Body of pancreas (tissue), 4 donors: ENCODE measurements around the gene ASPG. TPM values are rescaled to one million over a fixed set of nuclear protein-coding genes. Genes with fewer than 3 reads are reported as not detected.

Experiments used
- ATAC-seq: fragments of 150-250 bp; one replicate; pipeline ENCODE4 v1.9.1; 2016
- DNase-seq, 4 donors: peaks; one replicate each; pipeline ENCODE4 v3.0.0-alpha.2; 2019
- H3K27ac ChIP-seq, 4 donors: fragments of 200-600 bp; sonication (generic); 1 replicate in 3 of 4; 2 replicates in 1 of 4; pipeline versions ENCODE4 v1.5.1 to v1.6.1; 2016 to 2019; ENCODE audit warnings: mild to moderate bottlenecking in 1 of 4, mixed read lengths in 1 of 4, moderate library complexity in 1 of 4
- H3K27me3 ChIP-seq, 2 donors: fragments of 200-600 bp; sonication (generic); one replicate each; pipeline ENCODE4 v1.6.0; 2016; ENCODE audit warnings: mild to moderate bottlenecking in 1 of 2
- H3K36me3 ChIP-seq, 2 donors: fragments of 200-600 bp; sonication (generic); replicated peaks in 1 of 2; 2 replicates each; pipeline ENCODE4 v1.5.1; 2016; ENCODE audit warnings: low read depth in 2 of 2; ENCODE audit not compliant: insufficient read depth in 1 of 2
- H3K4me1 ChIP-seq: fragments of 200-600 bp; sonication (generic); one replicate; pipeline ENCODE4 v1.6.0; 2016
- H3K4me3 ChIP-seq, 2 donors: fragments of 200-600 bp; sonication (generic); 1 replicate in 1 of 2; 2 replicates in 1 of 2; pipeline ENCODE4 v1.5.1; 2016 to 2019
- H3K9me3 ChIP-seq, 3 donors: fragments of 200-600 bp; sonication (generic); 1 replicate in 2 of 3; 2 replicates in 1 of 3; pipeline ENCODE4 v1.5.1; 2016
- POLR2A ChIP-seq, 3 donors: fragments of 450-650 bp; IDR thresholded peaks; one replicate each; pipeline ENCODE4 v1.6.1; 2016; ENCODE audit warnings: antibody characterized with exemption in 3 of 3, mild to moderate bottlenecking in 2 of 3
- WGBS, 2 donors: methylation state at CpG; one replicate each; pipeline ENCODE4 v1.1.5; 2017; 5-methylcytosine and 5-hydroxymethylcytosine counted together
- intact Hi-C: fragments of 100-400 bp; cut with DNase I; formaldehyde crosslinking; loops from one replicate; pipeline ENCODE4 v1.15.1; 2023
- total RNA-seq, 2 donors: library from RNA; depleted of rRNA; stranded (reverse); fragments of >200 nt; gene quantifications; one replicate each; pipeline ENCODE4 v1.1.0, GENCODE V29; 2016
- TF ChIP-seq, protein P1 (sequence below), 7 experiments: fragments of 450-650 bp in 4 of 7; fragments of 200-600 bp in 3 of 7; sonication (generic) in 3 of 7; IDR thresholded peaks; one replicate each; pipeline ENCODE4 v1.5.1; 2016 to 2019; ENCODE audit warnings: antibody characterized with exemption in 7 of 7

ASPG gene
- total RNA-seq, 2 donors from 2014 or later, result 0.52 to 0.99 TPM

DNA sequence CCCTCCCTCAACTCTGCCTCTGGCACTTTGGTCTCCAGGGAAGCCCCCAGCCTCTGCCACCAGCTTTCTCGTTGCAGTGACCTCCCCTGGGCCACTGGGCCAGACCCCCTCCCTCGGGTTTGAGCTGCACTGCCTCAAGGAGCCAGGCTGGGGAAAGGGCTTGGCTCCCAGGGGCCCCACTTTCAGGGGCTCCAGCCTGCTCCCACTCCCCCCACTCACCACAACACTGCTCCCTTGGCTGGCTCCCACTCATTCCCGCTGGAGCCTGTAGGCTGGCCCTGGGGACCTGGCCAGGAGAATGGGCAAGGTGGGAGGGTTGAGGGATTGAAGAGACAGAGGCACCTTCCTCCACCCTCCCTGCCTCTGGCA is 33.6 kb downstream of the ASPG start:
- TF ChIP-seq, protein P1, sequence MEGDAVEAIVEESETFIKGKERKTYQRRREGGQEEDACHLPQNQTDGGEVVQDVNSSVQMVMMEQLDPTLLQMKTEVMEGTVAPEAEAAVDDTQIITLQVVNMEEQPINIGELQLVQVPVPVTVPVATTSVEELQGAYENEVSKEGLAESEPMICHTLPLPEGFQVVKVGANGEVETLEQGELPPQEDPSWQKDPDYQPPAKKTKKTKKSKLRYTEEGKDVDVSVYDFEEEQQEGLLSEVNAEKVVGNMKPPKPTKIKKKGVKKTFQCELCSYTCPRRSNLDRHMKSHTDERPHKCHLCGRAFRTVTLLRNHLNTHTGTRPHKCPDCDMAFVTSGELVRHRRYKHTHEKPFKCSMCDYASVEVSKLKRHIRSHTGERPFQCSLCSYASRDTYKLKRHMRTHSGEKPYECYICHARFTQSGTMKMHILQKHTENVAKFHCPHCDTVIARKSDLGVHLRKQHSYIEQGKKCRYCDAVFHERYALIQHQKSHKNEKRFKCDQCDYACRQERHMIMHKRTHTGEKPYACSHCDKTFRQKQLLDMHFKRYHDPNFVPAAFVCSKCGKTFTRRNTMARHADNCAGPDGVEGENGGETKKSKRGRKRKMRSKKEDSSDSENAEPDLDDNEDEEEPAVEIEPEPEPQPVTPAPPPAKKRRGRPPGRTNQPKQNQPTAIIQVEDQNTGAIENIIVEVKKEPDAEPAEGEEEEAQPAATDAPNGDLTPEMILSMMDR (IDR thresholded peaks at IDR 0.05), result no peak
- TF ChIP-seq POLR2A (IDR thresholded peaks at IDR 0.05), result no peak
- Histone ChIP-seq H3K4me3 (no peak overlapping the region), H3K36me3 (no peaks in the 10 kb centered on the region), H3K27me3 (peaks cover 0 to 3% of the 10 kb centered on the region in 2 donors), H3K27ac (no peak overlapping the region), H3K9me3 (peaks cover 0 to 4% (median 0%) of the 10 kb centered on the region in 3 donors), H3K4me1 (peaks cover 23% of the 10 kb centered on the region)
- WGBS, 2 donors, result 82 to 84% methylated on average over 3 of the region's 3 CpGs
- ATAC-seq (no peak), DNase-seq (no peak)
- intact Hi-C loops, result no loop called here

DNA sequence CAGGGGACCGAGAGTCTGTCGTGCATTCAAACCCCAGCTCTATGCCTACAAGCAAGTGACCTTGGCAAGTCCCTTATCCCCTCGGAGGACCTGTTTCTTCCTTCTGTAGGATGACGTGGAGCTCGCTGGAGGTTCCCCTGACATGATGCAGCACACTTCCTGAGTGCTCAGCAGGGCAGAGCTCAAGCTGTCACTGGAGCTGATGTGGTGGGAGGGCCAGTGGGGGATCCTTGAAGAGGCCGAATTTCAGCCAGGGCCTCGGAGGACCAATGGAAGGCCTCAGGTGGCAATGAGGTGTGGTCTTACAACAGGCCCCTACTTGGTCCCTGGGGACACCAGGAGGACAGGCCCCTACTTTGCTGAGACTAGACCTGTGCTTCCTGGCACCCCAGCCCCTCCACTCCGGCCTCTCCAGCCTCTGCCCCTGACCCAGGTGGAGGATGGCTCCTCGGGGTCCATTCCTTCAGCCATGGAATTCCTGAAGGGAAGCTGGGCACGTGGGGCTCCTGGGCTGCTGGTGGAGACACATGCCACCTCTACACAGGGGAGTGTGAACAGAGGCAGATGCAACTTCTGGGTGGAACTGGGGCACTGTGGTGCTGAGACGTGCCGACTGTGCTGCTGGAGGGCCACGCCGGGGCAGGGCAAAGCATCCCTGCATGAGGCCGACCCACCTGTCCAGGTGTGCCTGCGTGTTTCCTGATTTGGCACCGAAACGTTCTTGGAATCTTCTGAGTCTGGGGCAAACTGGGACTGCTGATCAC is 34.2 kb downstream of the ASPG start:
- H3K27me3 ChIP-seq, result peaks cover 0 to 3% of the 10 kb centered on the region in 2 donors
- peaks cover 0 to 4% (median 0%) of the 10 kb centered on the region in 3 donors for H3K9me3 ChIP-seq
- 61 to 71% methylated on average over 4 to 18 of the region's 18 CpGs for WGBS, 2 donors
- DNase-seq (peak in 1 of 4 donors; percentile 11), ATAC-seq (no peak)
- H3K36me3 ChIP-seq, result no peaks in the 10 kb centered on the region
- H3K4me1 ChIP-seq, result peaks cover 23% of the 10 kb centered on the region
- TF ChIP-seq, protein P1 (IDR thresholded peaks at IDR 0.05), result no peak
- no peak for TF ChIP-seq POLR2A (IDR thresholded peaks at IDR 0.05)
- intact Hi-C loops, result no loop called here
- H3K27ac ChIP-seq, result no peak overlapping the region
- H3K4me3 ChIP-seq, result no peak overlapping the region

DNA sequence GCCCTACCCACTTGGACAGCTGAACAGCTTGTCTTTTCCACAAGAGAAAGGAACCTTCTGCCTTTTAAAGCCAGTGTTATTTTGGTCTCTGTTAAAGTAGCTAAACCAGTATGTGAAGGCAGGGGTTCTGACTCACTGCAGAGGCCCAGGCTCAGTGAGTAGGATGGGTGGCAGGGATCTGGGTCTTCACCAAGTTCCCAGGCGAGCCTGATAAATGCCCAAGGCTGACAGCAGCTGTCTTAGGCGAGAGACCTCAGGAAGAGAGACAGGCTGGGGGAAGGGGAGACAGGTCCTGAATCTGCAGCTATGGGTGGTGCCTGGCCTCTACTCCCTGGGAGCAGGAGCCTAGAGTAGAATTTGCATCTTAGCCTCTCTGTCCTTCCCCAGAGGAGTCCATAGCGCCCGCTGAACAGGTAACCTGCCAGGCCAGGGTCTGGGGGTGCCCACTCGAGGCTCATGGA is 34.8 kb downstream of the ASPG start:
- Histone ChIP-seq H3K36me3 (no peaks in the 10 kb centered on the region), H3K4me1 (peaks cover 23% of the 10 kb centered on the region), H3K4me3 (no peak overlapping the region), H3K27me3 (peaks cover 0 to 3% of the 10 kb centered on the region in 2 donors), H3K27ac (no peak overlapping the region), H3K9me3 (peaks cover 0 to 4% (median 0%) of the 10 kb centered on the region in 3 donors)
- no peak for DNase-seq
- TF ChIP-seq, protein P1 (IDR thresholded peaks at IDR 0.05), result no peak
- TF ChIP-seq POLR2A (IDR thresholded peaks at IDR 0.05), result no peak
- intact Hi-C loops, result no loop called here
- no peak for ATAC-seq
- 71 to 87% methylated on average over 2 to 5 of the region's 5 CpGs for WGBS, 2 donors

DNA sequence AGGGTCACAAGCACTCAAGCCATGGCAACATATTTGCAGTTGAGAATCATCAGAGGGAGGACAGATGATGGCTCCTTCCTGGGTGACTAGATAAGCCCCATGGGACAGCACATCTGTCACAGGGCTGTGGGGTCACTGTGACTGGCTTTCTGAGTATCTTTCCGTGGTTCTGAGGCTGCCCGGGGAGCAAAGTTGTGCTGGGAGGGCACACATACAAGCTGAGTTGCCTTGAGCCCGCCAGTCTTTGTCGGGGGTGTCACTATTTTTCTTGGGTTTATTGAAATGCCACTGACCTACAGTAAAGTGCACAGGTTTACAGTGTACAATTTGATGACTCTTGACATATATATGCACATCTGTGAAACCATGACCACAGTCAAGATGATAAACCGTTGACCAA is 35.6 kb downstream of the ASPG start:
- Histone ChIP-seq H3K9me3 (peaks cover 0 to 4% (median 0%) of the 10 kb centered on the region in 3 donors), H3K36me3 (no peaks in the 10 kb centered on the region), H3K4me1 (peaks cover 20% of the 10 kb centered on the region), H3K4me3 (no peak overlapping the region), H3K27me3 (peaks cover 0 to 3% of the 10 kb centered on the region in 2 donors), H3K27ac (no peak overlapping the region)
- WGBS, 2 donors, result 67 to 78% methylated on average over 3 to 5 of the region's 5 CpGs
- no peak for DNase-seq
- intact Hi-C loops, result no loop called here
- TF ChIP-seq, protein P1 (IDR thresholded peaks at IDR 0.05), result no peak
- no peak for TF ChIP-seq POLR2A (IDR thresholded peaks at IDR 0.05)
- no peak for ATAC-seq

DNA sequence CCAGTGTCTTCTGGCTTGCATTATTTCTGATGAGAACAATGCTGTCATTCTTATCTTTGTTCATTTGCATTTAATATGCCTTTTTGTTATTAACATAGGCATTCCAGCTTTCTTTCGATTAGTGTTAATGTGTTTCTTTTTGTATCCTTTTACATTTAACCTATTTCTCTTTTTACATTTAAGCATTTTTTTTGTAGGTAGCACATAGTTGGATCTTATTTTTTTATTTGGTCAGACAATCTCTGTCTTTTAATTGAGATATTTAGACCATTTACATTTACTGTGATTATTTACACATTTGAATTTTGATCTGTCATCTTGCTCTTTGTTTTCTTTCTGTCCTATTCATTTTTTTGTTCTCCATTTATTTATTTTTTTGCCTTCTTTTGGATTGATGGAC is 38.4 kb downstream of the ASPG start:
- H3K27me3 ChIP-seq, result no peaks in the 10 kb centered on the region
- no peaks in the 10 kb centered on the region for H3K4me1 ChIP-seq
- no peak overlapping the region for H3K27ac ChIP-seq
- no peaks in the 10 kb centered on the region for H3K36me3 ChIP-seq
- peaks cover 0 to 4% (median 0%) of the 10 kb centered on the region in 3 donors for H3K9me3 ChIP-seq
- intact Hi-C loops, result no loop called here
- no peak for TF ChIP-seq POLR2A (IDR thresholded peaks at IDR 0.05)
- TF ChIP-seq, protein P1 (IDR thresholded peaks at IDR 0.05), result no peak
- no peak for DNase-seq
- no peak for ATAC-seq
- no peak overlapping the region for H3K4me3 ChIP-seq
- WGBS, 2 donors, result 89 to 100% methylated on average over 1 of the region's 1 CpG
